Psoas muscle (tissue), 8 donors: ENCODE results near the gene SPATS2L. TPM values are rescaled to one million over a fixed set of nuclear protein-coding genes. Genes with fewer than 3 reads are reported as not detected.

Experiments used
- ATAC-seq, 4 donors: fragments of 200-7000 bp; cut with Tn5 transposase; one replicate each; pipeline ENCODE4 v1.9.1; 2020; ENCODE audit warnings: moderate library complexity in 3 of 4, mild to moderate bottlenecking in 2 of 4
- DNase-seq, 2 donors: peaks; one replicate each; pipeline ENCODE4 v3.0.0-alpha.2; 2020
- H3K27ac ChIP-seq: fragments of 200-600 bp; one replicate; pipeline ENCODE4 v1.8.0; 2022
- H3K27me3 ChIP-seq, 3 donors: fragments of 200-600 bp in 1 of 3; one replicate each; pipeline versions ENCODE4 v1.6.1 to v1.8.0; 2013 to 2022; ENCODE audit warnings: low read length in 2 of 3, mild to moderate bottlenecking in 2 of 3, moderate library complexity in 1 of 3; ENCODE audit not compliant: insufficient read depth in 3 of 3
- H3K36me3 ChIP-seq, 2 donors: fragments of 200-600 bp in 1 of 2; one replicate each; pipeline versions ENCODE4 v1.6.1 to v1.8.0; 2013 to 2022; ENCODE audit warnings: low read depth in 1 of 2, mild to moderate bottlenecking in 1 of 2, moderate library complexity in 1 of 2; ENCODE audit not compliant: insufficient read depth in 1 of 2
- H3K4me1 ChIP-seq: fragments of 200-600 bp; one replicate; pipeline ENCODE4 v1.8.0; 2022
- H3K4me3 ChIP-seq: fragments of 200-600 bp; one replicate; pipeline ENCODE4 v1.8.0; 2022; ENCODE audit warnings: mild to moderate bottlenecking
- H3K9me3 ChIP-seq: fragments of 200-600 bp; one replicate; pipeline ENCODE4 v1.8.0; 2022
- WGBS, 3 donors: extraction: QIAGEN DNeasy Blood & Tissue Kit; methylation state at CpG; one replicate each; pipeline versions ENCODE4 v1.1.6 to v1.1.7; 2013; 5-methylcytosine and 5-hydroxymethylcytosine counted together
- intact Hi-C, 2 donors: fragments of 100-400 bp; cut with DNase I; formaldehyde crosslinking; loops; one replicate each; pipeline versions ENCODE4 v1.11.0 to v1.14.2; 2022
- polyA plus RNA-seq, 3 donors: library from polyadenylated mRNA; stranded (reverse); fragments of 200-250 nt; gene quantifications; one replicate each; pipeline ENCODE4 v1.2.3, GENCODE V29; 2013
- total RNA-seq, 4 donors: library from RNA; stranded (reverse); fragmentation: NEBNext Ultra II Directional in 2 of 4; extraction: Animal tissue kit (Norgen Biotek cat#: 25700) in 2 of 4; gene quantifications; one replicate each; pipeline versions ENCODE4 v1.2.1 to v1.2.4, GENCODE V29; 2021 to 2023
- TF ChIP-seq, protein P1 (sequence below): fragments of 200-600 bp; IDR thresholded peaks from one replicate; pipeline ENCODE4 v1.8.0; 2022; ENCODE audit warnings: antibody characterized with exemption
- donor health status: healthy with polysubstance abuse.
- donor health status: DM: no; HTN: no; CAD: no; lungs with moderate emphysema.
- donor health status: Bipolar disorder and iron deficiency.
- donor health status: healthy.
- donor health status: DM: yes; HTN: yes; CAD: no.
- donor health status: DM: no; HTN: no; CAD: no.
- donor health status: DM: no; HTN: no; CAD: no.
- donor health status: DM: yes; HTN: yes; CAD: no.

Gene SPATS2L
- total and polyA plus RNA-seq, 7 donors = 34.2 to 286 (median 60.2) TPM

DNA sequence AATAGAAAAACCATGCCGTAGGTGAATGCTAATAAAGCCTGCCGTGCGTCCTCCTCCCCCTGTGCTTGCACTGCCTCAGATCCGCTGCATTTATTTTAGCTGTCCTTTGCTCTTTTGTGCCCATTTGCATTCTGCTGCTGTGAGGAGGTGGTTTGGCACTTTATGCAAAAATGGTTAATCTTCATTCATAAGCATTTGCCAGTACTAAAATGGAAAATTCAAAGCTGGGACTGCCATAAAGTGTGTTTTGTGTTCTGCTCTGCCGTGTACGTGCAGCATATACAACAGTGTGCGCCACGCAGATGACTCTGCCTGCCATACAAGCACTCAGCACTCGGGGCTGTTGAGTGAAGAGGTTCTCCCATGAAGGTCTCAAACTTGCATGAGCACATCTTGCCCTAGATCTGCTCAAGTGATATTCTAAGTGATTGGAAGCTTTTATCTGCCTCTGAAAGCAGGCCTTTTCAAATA lies 73.6 kb downstream of the SPATS2L start:
- WGBS, 3 donors = 74 to 81% (median 74%) methylated on average over 9 of the region's 9 CpGs
- Histone ChIP-seq H3K36me3 (no peaks in the 10 kb centered on the region), H3K4me3 (no peak overlapping the region), H3K27ac (no peak overlapping the region), H3K27me3 (no peaks in the 10 kb centered on the region), H3K4me1 (peaks cover 37% of the 10 kb centered on the region), H3K9me3 (no peaks in the 10 kb centered on the region)
- DNase-seq (no peak), ATAC-seq (no peak)
- TF ChIP-seq, protein P1, sequence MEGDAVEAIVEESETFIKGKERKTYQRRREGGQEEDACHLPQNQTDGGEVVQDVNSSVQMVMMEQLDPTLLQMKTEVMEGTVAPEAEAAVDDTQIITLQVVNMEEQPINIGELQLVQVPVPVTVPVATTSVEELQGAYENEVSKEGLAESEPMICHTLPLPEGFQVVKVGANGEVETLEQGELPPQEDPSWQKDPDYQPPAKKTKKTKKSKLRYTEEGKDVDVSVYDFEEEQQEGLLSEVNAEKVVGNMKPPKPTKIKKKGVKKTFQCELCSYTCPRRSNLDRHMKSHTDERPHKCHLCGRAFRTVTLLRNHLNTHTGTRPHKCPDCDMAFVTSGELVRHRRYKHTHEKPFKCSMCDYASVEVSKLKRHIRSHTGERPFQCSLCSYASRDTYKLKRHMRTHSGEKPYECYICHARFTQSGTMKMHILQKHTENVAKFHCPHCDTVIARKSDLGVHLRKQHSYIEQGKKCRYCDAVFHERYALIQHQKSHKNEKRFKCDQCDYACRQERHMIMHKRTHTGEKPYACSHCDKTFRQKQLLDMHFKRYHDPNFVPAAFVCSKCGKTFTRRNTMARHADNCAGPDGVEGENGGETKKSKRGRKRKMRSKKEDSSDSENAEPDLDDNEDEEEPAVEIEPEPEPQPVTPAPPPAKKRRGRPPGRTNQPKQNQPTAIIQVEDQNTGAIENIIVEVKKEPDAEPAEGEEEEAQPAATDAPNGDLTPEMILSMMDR = no peak
- intact Hi-C loops = no loop called here

DNA sequence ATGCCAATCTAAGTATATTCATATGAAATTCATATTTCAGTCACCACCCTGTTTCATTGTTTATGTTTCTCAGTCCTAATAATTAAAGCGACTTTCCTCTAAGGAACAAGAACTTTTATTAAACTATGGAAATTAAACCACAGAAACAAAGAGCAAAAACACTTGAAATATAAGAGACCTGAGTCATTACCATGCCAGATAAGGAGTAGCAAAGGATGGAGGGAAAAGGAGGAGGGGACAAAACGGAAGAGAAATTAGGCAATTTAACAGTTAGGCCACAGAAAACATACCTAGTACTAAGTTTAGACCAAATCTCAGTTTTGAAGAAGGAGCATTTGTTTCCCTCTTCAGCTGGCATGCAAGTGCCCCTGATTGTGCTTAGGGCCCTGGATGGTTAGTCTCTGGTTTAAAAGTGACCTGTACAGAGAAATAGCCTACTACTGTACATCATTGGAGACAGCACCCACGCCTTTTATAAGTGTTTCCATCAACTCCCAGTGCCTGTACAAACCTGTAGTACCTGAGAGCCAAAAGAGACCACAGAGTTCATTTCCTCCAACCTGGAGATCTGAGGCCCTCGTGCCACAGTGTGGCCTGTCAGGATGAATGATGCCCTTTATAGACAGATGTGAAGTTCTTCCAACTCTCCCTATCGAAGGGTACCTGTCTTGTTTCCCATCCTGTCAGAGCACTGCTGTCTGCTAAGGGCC lies 74.5 kb downstream of the SPATS2L start:
- WGBS, 3 donors = 72 to 83% (median 79%) methylated on average over 5 of the region's 5 CpGs
- TF ChIP-seq, protein P1 = no peak
- Histone ChIP-seq H3K27me3 (no peaks in the 10 kb centered on the region), H3K4me3 (no peak overlapping the region), H3K9me3 (no peaks in the 10 kb centered on the region), H3K4me1 (peaks cover 37% of the 10 kb centered on the region), H3K36me3 (no peaks in the 10 kb centered on the region), H3K27ac (no peak overlapping the region)
- no peak for ATAC-seq
- intact Hi-C loops = no loop called here
- DNase-seq = no peak

DNA sequence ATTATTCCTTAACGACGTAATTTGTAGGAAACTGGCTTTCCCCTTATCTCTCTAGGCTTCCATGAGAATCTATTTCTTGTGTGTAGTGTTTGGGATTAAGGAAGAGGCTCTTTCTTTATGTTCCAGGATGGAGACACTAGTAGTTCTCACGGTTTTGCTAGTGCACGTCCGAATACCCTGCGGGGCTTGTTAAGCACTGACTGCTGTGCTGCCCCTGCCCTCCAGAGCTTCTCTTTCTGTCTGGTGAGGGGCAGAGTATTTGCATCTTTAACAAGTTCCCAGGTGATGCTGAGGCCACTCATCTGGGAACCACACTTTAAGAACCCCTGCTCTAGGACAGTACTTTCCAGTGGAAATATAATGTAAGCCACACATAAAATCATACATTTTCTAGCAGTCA lies 76.4 kb downstream of the SPATS2L start:
- DNase-seq (no peak), ATAC-seq (no peak)
- H3K27me3 ChIP-seq = no peaks in the 10 kb centered on the region
- H3K27ac ChIP-seq = no peak overlapping the region
- no peaks in the 10 kb centered on the region for H3K9me3 ChIP-seq
- no peaks in the 10 kb centered on the region for H3K36me3 ChIP-seq
- peaks cover 28% of the 10 kb centered on the region for H3K4me1 ChIP-seq
- WGBS, 3 donors = 64 to 78% (median 74%) methylated on average over 6 of the region's 6 CpGs
- H3K4me3 ChIP-seq = peak overlapping the region; percentile 45
- TF ChIP-seq, protein P1 = no peak
- intact Hi-C loops = no loop called here

DNA sequence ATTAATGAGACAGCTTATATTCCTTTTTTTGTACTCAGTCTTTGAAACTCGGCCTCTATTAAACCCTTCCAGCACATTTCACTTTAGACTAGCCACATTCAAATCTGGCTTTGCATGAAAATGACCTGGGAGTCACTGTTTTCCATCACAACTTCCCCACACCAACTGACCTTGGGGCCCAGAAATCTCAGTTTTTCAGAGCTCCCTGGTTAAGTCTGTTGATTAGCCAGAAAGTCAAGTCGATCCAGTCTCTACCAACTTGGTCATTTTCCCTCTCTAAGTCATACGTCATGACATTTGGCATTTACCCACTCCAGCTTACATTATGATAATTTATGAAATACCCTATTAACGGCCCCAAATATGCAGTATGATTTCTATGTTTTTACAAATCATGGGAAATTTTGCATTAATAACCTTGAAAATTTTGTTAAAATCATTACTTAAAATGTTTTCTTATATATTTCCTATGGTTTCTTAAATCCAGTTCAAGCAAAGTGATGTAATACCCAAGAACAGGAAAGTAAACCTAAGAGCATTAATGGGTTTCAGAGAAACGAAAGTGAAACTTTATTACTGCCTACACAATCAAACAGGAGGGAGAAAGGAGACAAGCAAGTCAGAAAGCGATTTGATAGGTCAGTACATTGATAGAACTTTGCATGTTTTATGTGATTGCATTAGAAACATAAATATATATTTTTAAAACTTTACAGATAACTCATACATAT lies 77.1 kb downstream of the SPATS2L start:
- WGBS, 3 donors = 28 to 31% (median 29%) methylated on average over 6 of the region's 6 CpGs
- no peak for DNase-seq
- Histone ChIP-seq H3K9me3 (no peaks in the 10 kb centered on the region), H3K27ac (peak overlapping the region; percentile 13), H3K4me3 (peak overlapping the region; percentile 45), H3K36me3 (no peaks in the 10 kb centered on the region), H3K4me1 (peaks cover 21% of the 10 kb centered on the region), H3K27me3 (no peaks in the 10 kb centered on the region)
- intact Hi-C loops = no loop called here
- peak in 1 of 4 donors; percentile 57 for ATAC-seq
- TF ChIP-seq, protein P1 = no peak
